HTR-8/SVneo (cell line): Measurements from ENCODE around the gene PI4K2A.

Experiments
- DNase-seq: peaks from one replicate; pipeline ENCODE4 v3.0.0; 2011; ENCODE audit warnings: low spot score, mixed read lengths; ENCODE audit not compliant: insufficient read length
- FAIRE-seq: peaks from 2 replicates; lab custom pipeline; 2011; peaks lifted over from hg19 to GRCh38; lab: Jason Lieb, UNC

The PI4K2A gene

DNA sequence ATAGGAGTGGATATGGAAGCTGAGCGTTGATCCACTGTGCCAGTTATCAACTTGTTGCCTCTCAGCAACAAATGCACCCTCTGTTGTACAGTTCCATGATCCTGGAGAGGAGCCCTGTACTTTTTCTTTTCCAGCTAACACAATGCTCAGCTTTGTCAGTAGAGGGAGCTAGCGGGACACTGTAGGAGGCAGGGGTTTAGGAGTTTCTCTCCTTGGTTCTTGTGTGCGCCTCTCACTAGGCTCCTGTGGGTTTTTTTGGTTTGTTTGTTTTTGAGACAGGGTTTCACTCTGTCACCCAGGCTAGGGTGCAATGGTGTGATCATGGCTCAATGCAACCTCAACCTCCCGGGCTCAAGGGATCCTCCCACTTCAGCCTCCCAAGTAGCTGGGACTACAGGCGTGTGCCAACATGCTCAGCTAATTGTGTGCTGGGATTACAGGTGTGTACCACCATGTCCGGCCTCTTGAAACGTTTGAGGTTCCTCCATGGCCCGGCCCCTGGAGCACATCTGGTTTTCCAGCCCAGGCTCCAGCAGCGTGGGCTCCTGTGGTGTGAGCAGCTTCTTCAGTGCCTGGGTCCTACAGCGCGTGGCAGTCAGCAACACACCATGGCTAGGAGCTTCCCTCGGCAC lies 61.1 kb downstream of the PI4K2A start:
- peak; percentile 82 for DNase-seq
- FAIRE-seq: no peak

DNA sequence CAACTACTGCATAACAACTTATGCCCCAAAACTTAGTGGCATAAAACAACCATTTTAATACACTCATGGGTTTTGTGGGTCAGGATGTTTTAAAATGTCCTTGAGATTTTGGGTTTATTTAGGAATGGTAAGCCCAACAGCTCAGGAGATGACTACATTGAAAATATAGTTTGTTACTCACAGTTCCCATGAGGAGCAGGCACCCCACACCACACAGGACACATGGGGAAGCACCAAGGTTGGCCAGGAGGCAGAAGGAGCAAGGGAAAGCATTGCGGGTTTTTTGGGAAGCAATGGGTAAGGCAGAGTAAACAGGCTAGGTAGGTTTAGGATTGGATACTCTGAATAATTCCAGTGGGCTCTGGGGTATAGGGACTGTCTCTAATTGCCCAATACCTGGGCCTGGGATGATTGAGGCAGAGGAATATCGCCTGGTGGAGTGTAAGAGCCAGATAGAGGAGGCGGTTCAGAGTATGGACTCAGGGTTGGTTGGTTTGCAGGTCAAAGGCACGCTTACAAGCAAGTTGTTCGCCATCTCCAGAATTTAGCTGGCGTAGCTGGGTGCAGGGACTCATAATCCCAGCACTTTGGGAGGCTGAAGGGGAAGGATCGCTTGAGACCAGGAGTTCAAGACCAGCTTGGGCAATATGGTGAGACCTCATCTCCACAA lies 63.1 kb downstream of the PI4K2A start:
- no peak for DNase-seq
- no peak for FAIRE-seq

DNA sequence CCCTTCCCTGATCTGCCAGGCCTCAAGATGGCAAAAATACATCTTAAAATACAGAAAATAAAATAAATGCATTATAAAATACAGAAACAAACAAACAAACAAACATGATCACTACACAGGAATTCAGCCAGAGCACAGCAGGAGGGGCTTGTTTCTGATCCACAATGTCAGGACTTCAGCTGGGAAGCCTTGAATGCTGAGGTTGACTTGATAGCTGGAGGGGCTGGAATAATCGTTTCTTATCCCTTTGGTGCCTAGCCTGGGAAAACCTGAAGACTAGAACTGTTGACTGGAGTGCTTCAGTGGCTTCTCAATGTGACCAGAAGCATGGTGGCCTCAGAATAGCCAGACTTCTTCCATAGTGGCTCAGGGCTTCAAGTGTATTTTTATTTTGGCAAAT lies 63.9 kb downstream of the PI4K2A start:
- no peak for FAIRE-seq
- DNase-seq: no peak

DNA sequence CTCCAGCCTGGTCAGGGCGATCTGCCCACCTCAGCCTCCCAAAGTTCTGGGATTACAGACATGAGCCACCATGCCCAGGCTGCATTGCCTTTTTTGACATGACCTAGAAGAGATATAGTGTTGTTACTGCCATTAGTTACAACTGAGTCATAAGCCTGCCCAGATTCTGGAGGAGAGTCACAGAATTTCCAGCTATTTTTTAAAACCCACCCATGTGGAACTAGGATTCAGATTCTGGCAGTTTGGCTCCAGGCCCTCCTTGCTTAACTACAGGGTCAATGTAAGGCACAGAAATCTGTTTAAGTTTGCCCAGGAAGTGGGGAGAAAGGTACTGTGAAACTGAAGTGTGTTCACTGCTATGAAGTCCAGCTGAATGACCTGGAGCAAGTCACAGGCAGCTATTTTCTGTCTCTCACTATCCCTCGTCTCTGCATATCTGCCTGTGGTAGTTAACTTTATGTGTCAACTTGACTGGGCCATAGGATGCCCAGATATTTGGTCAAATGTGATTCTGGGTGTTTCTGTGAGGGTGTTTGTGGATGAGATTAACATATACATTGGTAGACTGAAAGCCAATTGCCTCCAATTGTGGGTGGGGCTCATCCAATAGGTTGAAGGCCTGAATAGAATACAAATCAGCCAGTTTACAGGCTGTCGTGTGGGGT lies 64.7 kb downstream of the PI4K2A start:
- FAIRE-seq (no peak), DNase-seq (no peak)

DNA sequence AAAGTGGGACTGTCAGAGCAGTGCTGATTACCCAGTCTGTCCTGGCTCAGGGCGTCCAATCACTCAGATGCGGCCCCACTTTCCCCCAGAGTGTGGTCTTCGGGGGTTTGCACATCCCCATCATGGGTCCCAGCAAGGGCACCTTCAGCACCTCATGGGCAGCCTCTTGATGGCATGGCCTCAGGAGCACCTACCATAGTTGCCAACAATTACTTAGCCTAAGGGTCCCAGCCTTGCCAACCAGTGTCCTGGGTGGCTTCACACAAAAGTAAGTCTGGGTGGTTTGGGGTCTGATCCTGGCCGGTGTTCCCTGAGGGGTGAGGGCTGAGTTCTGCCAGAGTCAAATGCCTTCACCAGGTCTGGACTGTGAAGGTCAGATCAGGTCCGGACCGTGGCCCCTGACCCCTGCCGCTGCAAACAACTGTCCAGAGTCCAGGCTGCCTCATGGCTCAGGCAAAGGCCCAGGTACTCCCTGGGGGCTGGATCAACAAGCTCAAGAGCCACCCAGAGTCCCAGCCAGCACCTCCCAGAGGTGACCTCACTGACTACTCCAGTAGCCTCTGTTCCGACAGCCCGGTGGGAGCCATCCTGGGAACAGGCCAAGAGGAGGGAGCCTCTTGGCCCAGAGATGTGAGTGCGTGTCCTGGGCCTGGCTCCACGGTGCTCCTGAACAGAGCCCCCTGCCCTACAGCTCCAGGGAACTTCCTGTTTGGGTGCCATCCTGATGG lies 66.8 kb downstream of the PI4K2A start:
- DNase-seq: no peak
- FAIRE-seq: no peak

DNA sequence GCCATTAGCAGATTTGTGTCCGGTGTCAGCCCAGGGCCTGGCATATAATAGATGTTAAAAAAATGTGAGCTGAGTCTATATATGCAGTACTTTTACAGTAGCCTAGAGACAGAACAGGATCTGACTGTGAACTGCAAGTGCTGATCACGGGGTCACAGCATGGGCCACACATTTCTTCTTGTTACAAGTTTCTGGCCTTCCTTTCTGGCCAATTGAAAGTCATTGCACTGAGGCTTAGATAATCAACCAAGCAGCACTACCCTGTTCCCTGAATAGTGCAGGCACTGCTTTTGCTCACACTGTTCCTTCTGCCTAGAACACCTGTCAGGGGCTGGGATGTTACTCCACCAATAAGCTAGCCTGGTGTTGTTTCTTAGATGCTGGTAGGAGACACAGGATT lies 67.7 kb downstream of the PI4K2A start:
- no peak for DNase-seq
- FAIRE-seq: no peak

DNA sequence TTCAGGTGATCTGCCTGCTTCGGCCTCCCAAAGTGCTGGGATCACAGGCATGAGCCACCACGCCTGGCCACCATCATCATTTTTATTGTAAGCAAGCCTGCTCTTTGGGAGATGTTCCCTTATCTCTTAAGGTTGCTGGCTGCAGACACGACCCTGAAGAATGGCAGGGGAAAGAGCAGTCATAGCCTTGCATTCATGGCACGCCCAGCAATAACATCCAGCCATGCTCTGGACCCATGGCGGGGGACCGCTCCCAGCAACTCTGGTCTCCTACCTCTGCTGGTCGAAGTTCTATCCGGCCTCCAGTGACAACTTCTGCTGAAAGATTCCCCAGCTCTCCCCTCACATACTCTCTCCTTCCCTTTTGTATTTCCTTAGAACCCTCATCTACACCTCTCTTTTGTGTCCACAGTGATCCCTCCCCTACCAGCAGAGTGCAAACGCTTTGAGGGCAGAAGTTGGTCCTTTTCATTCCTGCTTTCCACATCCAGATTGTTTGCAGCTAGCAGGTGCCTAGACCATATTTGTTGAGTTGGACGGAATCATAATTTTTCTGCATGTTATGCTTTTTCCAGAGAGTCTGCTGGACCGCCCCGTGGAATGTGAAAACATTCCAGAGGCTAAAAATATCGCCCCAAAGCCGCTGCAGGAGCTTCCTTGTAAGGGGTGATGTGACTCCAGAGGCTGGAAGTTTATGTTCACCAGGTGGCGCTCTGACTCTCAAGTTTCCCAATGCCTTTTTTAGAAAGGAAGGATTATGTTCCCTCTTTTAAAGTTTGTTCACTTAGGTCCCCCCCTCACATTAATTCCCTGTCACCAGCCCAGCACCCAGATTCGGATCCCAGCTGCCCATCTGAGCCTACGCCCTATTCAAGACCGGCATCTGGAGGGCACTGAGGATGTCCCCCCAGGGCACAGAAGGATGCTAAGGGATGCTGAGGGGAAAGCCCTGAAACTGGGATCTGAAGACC lies 68.8 kb downstream of the PI4K2A start:
- no peak for FAIRE-seq
- DNase-seq: peak; percentile 63

DNA sequence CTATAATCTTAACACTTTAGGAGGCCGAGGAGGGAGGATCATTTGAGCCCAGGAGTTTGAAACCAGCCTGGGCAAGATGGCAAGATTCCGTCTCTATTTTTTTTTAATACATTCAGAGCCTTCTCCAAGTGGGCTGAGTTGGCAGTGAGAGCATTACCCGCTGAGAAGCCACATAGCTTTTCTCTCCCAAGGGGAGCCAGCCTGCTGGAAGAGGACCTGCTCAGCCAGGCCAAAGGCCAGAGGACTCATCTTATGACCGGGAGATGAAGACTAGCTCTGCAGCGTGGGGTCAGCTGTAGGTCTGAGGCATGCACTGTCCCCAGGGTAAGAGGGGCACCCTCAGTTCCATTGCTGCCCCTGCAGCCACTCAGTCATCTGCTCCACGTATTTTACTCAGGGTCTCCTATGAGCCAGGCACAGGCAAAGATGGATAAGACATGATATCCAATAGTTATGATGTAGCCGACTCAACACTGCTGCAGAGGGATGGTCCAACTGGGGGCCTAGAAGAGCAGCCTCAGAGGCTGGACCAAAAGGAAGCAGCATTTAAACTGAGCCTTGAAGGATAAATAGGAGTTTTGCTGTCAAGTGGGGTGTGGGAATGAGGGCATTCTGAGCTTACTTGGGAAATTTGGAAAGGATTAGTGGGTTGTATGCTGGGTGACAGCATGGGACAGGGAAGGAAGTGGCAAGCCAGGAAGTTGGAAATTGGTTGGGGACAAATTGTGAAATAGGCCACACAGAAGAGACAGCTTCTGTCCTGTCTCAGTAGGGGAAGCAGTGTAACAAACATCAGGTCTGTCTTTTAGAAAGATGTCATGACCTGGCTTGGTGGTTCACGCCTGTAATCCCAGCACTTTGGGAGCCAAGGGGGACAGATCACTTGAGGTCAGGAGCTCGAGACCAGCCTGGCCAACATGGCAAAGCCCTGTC lies 71.4 kb downstream of the PI4K2A start:
- FAIRE-seq: no peak
- no peak for DNase-seq

DNA sequence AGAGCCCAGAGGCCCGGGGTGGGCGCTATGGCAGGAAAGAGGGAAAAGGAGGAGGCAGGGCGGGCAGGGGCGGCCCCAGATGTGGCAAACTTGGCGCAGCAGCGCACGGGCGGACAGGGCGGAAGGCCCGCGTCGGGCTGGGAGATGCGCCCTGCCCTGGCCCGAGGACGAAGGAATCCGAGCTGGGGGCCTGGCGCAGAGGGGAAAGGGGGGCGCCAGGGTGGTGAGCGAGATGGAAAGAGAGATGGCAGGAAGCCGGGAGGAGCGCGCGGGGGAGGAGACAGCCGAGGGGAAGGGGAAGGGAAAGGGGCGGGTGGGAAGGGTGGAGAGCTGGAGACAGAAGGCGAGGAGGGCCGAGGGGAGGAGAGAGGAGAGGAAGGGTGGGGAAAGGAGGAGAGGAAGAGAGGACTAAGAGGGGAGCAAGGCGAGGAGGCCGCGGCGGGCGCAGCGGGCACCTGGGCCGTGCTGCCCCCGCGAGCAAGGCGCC lies 72.9 kb downstream of the PI4K2A start, which contains the start of gene MARVELD1:
Gene MARVELD1 (plus strand): TSS at position 392 of the 487 bp plus-strand sequence. CDS start 147 bp downstream, outside the sequence.
- peak; percentile 82 for DNase-seq
- FAIRE-seq: peak; percentile 52

DNA sequence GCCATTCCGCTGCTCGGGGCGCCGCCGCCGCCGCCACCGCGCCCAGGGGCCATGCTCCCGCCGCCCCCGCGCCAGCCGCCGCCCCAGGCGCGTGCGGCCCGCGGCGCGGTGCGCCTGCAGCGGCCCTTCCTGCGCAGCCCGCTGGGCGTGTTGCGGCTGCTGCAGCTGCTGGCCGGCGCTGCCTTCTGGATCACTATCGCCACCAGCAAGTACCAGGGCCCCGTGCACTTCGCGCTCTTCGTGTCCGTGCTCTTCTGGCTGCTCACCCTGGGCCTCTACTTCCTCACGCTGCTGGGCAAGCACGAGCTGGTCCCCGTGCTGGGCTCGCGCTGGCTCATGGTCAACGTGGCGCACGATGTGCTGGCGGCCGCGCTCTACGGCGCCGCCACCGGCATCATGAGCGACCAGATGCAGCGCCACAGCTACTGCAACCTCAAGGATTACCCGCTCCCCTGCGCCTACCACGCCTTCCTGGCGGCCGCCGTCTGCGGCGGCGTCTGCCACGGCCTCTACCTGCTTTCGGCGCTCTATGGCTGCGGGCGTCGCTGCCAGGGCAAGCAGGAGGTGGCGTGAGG lies 73.4 kb downstream of the PI4K2A start:
- DNase-seq: peak; percentile 54
- FAIRE-seq: peak; percentile 79

DNA sequence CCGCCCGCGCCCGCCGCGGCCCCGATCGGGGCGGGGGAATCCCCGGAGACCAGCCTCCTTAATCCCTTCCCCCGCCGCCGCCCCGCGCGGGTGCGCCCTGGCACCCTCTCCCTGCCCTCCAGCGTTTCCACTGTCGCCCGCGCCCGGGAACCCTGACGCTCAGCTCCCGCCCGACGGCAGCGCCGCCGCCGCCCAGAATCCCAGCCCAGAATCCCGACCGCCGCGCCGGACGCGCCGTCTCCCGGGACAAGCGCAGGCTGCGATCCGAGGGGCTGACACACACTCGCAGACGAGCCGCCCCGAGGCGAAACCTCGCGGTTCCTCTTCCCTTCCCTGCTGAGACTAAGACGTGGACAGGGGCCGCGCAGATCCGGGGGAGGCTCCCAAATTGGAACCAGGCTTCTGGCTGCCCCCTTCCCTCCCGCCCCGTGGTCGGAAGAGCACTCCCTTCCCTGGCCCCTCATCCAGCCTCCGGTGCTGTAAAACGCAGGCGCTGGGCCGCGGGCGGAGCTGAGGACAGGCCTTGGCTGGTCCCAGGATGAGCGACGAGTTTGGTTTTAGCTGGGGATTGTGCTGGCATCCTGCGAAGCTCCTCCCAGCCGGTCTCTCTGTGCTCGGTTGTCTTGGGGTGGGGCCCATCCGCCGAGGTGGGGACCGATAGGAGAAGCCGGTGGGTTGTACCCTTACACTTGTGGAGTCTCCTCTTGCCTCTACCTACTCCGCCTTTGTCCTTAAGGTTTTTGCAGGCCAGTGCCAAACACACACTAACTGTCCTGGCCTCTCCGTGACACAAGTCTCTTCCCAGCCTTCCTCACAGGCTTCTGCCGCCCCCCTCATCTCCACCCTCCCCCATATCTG lies 74.2 kb downstream of the PI4K2A start:
- DNase-seq (peak; percentile 81), FAIRE-seq (peak; percentile 13)

DNA sequence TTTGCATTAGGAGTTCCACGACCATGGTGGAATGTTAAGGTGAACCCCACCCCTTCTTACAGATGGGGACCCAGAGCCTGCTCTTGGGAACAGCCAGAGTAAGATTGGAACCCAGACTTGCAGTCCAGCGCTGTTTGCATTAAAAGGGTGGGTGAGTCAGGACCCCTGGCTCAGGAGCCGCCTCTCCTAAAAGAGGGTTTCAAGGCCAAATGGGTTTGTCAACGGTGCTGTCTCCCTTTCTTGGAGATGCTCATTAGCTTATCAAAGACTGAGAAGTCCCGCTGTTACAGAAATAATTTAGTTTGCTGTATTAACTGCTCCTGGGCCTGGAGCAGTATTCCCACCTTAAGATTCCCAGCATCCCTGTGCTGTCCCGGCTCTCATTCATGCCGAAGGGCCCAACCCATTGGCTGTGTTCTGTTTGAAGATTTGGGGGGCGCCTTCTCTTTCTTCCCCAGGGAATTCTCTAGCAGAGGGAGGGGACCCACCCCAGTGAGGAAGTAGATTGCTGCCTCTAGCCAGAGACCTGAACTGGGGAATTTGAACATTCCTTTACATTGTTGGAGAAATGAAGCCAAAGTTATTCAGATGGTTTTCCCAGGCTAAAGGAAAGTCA lies 74.9 kb downstream of the PI4K2A start:
- no peak for FAIRE-seq
- DNase-seq: no peak

DNA sequence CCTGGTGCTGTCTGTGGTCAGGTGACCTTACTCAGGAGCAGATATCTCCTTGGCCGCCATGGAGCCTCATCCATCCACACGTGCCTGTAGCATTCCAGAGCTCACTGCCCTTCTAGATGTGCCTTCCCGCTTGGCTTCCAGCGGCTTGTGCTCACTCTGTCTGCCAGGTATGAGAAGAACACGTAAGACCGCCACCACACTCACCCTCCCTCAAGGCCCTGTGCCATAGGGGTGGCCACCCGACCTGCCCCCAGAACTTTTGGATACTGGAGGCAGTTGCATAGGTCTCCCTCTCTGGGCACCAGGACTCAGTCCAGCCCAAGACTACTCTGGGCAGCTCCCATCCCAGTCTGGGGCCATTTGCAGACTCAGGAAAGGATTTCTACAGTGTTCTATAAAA lies 77.2 kb downstream of the PI4K2A start:
- no peak for DNase-seq
- peak; percentile 51 for FAIRE-seq

DNA sequence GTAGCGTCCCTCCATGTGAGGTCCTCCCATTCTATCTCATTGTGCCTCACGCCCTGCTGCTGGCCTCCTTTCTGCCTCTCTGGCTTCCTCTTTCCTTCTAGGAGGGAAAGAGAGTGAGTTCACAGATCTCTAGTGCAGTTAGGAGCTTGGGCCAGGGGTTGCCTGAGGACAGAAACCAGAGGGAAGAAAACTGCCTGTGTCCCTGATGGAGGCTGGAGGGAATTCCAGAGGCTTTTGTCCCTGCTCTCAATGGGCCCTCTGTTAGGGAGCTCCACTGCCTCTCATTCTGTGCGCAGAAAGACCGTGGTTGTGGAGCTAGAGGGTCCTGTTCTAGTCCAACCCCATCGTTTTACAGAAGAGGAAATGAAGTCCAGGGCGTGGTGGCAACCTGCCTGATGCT lies 77.7 kb downstream of the PI4K2A start:
- no peak for FAIRE-seq
- no peak for DNase-seq

DNA sequence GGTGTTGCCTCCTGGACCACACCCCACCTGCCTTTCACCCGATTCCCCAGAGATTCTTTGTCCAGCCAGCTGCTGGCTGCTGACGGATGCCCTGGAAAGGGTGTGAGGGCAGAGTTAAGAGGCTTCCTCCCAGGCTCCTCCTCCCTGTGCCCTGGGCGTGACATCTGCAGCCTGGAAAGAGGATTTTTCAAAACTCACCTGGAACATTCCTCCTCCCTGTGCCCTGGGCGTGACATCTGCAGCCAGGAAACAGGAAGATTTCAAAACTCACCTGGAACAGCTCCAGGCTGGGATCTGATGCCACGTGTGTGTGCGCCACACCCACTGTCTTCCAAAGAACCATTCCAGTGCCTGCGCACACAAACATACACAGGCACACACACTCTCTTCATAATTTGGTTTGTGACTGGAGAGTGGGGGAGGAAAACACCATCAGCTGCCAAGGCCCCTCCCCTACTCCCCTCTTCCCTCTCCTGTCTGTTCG lies 78.2 kb downstream of the PI4K2A start:
- no peak for DNase-seq
- peak; percentile 9 for FAIRE-seq

DNA sequence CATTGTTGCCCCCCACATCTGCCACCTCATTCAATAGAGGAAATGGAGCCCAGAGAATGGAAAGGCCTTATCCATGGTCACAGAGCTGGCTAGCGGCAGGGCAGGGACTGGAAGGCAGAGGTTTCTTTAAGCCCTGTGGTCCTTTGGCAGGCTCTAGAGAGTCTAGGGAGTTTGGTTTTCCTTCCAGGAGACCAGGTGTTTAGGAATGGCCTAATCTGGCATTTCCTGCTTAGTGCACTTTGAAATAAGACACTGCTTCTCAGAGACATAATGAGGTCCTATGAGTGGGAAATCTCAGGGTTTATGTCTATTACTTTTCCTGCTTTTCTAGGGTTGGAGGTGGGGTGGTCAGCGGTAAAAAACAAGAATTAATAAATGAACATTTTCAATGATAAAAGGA lies 79.1 kb downstream of the PI4K2A start:
- FAIRE-seq (no peak), DNase-seq (no peak)
